Ovary (tissue), 9 donors: ENCODE results near the gene FATE1. TPM values are rescaled to one million over a fixed set of nuclear protein-coding genes. Genes with fewer than 3 reads are reported as not detected.

Experiments used
- DNase-seq, 5 donors: peaks; one replicate each; pipeline ENCODE4 v3.0.0-alpha.2; 2019 to 2020
- H3K27ac ChIP-seq, 2 donors: fragments of 200-600 bp; one replicate each; pipeline versions ENCODE4 v1.5.1 to v1.8.0; 2019 to 2022
- H3K27me3 ChIP-seq: fragments of 200-600 bp; one replicate; pipeline ENCODE4 v1.8.0; 2022
- H3K36me3 ChIP-seq: fragments of 200-600 bp; sonication (generic); one replicate; pipeline ENCODE4 v1.5.1; 2019
- H3K4me1 ChIP-seq: one replicate; pipeline ENCODE4 v1.8.1; 2013; ENCODE audit warnings: mild to moderate bottlenecking, moderate library complexity; ENCODE audit not compliant: insufficient read depth
- H3K4me3 ChIP-seq: fragments of 200-600 bp; sonication (generic); one replicate; pipeline ENCODE4 v1.5.1; 2017
- H3K9me3 ChIP-seq, 2 donors: fragments of 200-600 bp in 1 of 2; sonication (generic) in 1 of 2; one replicate each; pipeline versions ENCODE4 v1.5.1 to v1.8.1; 2013 to 2019; ENCODE audit warnings: mild to moderate bottlenecking in 1 of 2, moderate library complexity in 1 of 2
- EP300 ChIP-seq: sonication (generic); formaldehyde crosslinking; IDR thresholded peaks from one replicate; pipeline ENCODE4 v1.6.1; 2017; ENCODE audit warnings: antibody characterized with exemption
- POLR2A ChIP-seq: fragments of 450-650 bp; IDR thresholded peaks from one replicate; pipeline ENCODE4 v1.6.1; 2017; ENCODE audit warnings: antibody characterized with exemption, mild to moderate bottlenecking, moderate library complexity
- WGBS, 3 donors: extraction: QIAGEN DNeasy Blood & Tissue Kit in 1 of 3; methylation state at CpG; one replicate each; pipeline versions ENCODE4 v1.1.5 to v1.1.7; 2013 to 2017; 5-methylcytosine and 5-hydroxymethylcytosine counted together
- intact Hi-C, 4 donors: fragments of 100-400 bp; cut with DNase I; formaldehyde crosslinking; loops; one replicate each; pipeline versions ENCODE4 v1.11.0 to v1.15.1; 2022 to 2023
- polyA plus RNA-seq, 2 donors: library from polyadenylated mRNA; stranded (reverse); fragments of 200-250 nt in 1 of 2; fragments of 350-450 nt in 1 of 2; fragmentation: Illumina TruSeq in 1 of 2; extraction: RNeasy Lipid Tissue Mini Kit (QIAGEN cat#74804) in 1 of 2; gene quantifications; one replicate each; pipeline ENCODE4 v1.2.3, GENCODE V29; 2013 to 2014
- total RNA-seq, 7 donors: library from RNA; depleted of rRNA in 2 of 7; stranded (reverse); fragments of >200 nt in 2 of 7; fragmentation: NEBNext Ultra II Directional in 3 of 7; extraction: Animal tissue kit (Norgen Biotek cat#: 25700) in 3 of 7; gene quantifications; one replicate each; pipeline versions ENCODE4 v1.1.0 to v1.2.4, GENCODE V29; 2016 to 2023
- TF ChIP-seq, protein P1 (sequence below), 3 donors: fragments of 450-650 bp in 2 of 3; fragments of 200-600 bp in 1 of 3; IDR thresholded peaks; one replicate each; pipeline versions ENCODE4 v1.5.1 to v1.8.0; 2016 to 2022; ENCODE audit warnings: antibody characterized with exemption in 3 of 3, mild to moderate bottlenecking in 1 of 3
- donor health status: DM: no; HTN: no; CAD: no; lungs with moderate emphysema.
- donor health status: DM: no; HTN: no; CAD: no.
- donor health status: Bipolar disorder and iron deficiency.
- donor health status: DM: yes; HTN: yes; CAD: no.
- donor health status: DM: no; HTN: no; CAD: no.
- donor health status: DM: yes; HTN: yes; CAD: no.

Gene FATE1
- total and polyA plus RNA-seq, 9 donors, result 1.4 TPM; not detected in 8

DNA sequence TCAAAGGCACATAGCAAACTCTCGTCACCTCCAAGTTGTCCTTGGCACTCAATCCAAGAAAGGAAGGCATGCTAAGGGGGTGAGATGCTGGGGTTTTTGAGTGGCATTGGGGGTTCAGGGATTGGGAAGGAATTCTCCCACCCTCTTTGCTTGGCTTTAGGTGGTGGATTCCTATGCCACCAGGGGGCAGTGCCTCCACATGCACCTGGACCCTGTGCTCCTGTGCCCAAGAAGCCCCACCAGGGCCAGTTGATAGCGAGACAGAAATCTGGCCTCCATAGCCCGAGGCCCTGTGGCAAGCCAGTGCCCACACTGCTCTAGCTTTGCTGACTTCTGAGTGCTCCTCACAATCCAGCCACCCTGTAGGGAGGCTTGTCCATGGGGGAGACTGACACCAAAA lies 2.0 kb upstream of the FATE1 start:
- Histone ChIP-seq H3K27ac (no peak overlapping the region), H3K4me1 (no peaks in the 10 kb centered on the region), H3K36me3 (no peaks in the 10 kb centered on the region), H3K27me3 (no peaks in the 10 kb centered on the region), H3K4me3 (no peak overlapping the region), H3K9me3 (no peaks in the 10 kb centered on the region)
- intact Hi-C loops, result no loop called here
- DNase-seq, result no peak
- WGBS, 3 donors, result 47 to 60% (median 58%) methylated on average over 3 of the region's 3 CpGs
- no peak for TF ChIP-seq EP300
- TF ChIP-seq, protein P1, sequence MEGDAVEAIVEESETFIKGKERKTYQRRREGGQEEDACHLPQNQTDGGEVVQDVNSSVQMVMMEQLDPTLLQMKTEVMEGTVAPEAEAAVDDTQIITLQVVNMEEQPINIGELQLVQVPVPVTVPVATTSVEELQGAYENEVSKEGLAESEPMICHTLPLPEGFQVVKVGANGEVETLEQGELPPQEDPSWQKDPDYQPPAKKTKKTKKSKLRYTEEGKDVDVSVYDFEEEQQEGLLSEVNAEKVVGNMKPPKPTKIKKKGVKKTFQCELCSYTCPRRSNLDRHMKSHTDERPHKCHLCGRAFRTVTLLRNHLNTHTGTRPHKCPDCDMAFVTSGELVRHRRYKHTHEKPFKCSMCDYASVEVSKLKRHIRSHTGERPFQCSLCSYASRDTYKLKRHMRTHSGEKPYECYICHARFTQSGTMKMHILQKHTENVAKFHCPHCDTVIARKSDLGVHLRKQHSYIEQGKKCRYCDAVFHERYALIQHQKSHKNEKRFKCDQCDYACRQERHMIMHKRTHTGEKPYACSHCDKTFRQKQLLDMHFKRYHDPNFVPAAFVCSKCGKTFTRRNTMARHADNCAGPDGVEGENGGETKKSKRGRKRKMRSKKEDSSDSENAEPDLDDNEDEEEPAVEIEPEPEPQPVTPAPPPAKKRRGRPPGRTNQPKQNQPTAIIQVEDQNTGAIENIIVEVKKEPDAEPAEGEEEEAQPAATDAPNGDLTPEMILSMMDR (IDR thresholded peaks at IDR 0.05), result no peak
- no peak for TF ChIP-seq POLR2A

GRCh38 chrX:151714362-151714761 lies 1.5 kb upstream of the FATE1 start:
- Histone ChIP-seq H3K27me3 (no peaks in the 10 kb centered on the region), H3K4me1 (no peaks in the 10 kb centered on the region), H3K9me3 (no peaks in the 10 kb centered on the region), H3K27ac (no peak overlapping the region), H3K4me3 (no peak overlapping the region), H3K36me3 (no peaks in the 10 kb centered on the region)
- TF ChIP-seq, protein P1 (IDR thresholded peaks at IDR 0.05), result no peak
- TF ChIP-seq EP300, result no peak
- no peak for TF ChIP-seq POLR2A
- DNase-seq, result no peak
- intact Hi-C loops, result no loop called here
- 55 to 60% (median 59%) methylated on average over 5 of the region's 5 CpGs for WGBS, 3 donors

GRCh38 chrX:151722241-151722846 lies 6.5 kb downstream of the FATE1 start:
- Histone ChIP-seq H3K9me3 (no peaks in the 10 kb centered on the region), H3K4me1 (no peaks in the 10 kb centered on the region), H3K27me3 (no peaks in the 10 kb centered on the region), H3K27ac (no peak overlapping the region), H3K36me3 (no peaks in the 10 kb centered on the region), H3K4me3 (no peak overlapping the region)
- intact Hi-C loops, result no loop called here
- 40 to 51% (median 41%) methylated on average over 24 of the region's 24 CpGs for WGBS, 3 donors
- TF ChIP-seq, protein P1 (IDR thresholded peaks at IDR 0.05), result no peak
- no peak for TF ChIP-seq POLR2A
- no peak for TF ChIP-seq EP300
- DNase-seq, result peak in 2 of 5 donors; percentile 25 to 37

GRCh38 chrX:151723156-151723760 lies 7.4 kb downstream of the FATE1 start:
- H3K27me3 ChIP-seq, result no peaks in the 10 kb centered on the region
- WGBS, 3 donors, result 77 to 82% (median 78%) methylated on average over 7 of the region's 7 CpGs
- TF ChIP-seq, protein P1 (IDR thresholded peaks at IDR 0.05), result no peak
- TF ChIP-seq EP300 (no peak), POLR2A (no peak)
- no peaks in the 10 kb centered on the region for H3K9me3 ChIP-seq
- no peaks in the 10 kb centered on the region for H3K36me3 ChIP-seq
- no peak overlapping the region for H3K27ac ChIP-seq
- no peak for DNase-seq
- H3K4me1 ChIP-seq, result no peaks in the 10 kb centered on the region
- intact Hi-C loops, result no loop called here
- H3K4me3 ChIP-seq, result no peak overlapping the region
